HG02798 (cell line): ENCODE measurements around the gene NT5DC1.

ENCODE experiments used
- ATAC-seq: cut with Tn5 transposase; IDR thresholded peaks from one replicate; pipeline ENCODE4 v1.9.1; 2021; ENCODE audit warnings: mild to moderate bottlenecking; ENCODE audit not compliant: unreplicated experiment, poor library complexity

Gene NT5DC1

DNA sequence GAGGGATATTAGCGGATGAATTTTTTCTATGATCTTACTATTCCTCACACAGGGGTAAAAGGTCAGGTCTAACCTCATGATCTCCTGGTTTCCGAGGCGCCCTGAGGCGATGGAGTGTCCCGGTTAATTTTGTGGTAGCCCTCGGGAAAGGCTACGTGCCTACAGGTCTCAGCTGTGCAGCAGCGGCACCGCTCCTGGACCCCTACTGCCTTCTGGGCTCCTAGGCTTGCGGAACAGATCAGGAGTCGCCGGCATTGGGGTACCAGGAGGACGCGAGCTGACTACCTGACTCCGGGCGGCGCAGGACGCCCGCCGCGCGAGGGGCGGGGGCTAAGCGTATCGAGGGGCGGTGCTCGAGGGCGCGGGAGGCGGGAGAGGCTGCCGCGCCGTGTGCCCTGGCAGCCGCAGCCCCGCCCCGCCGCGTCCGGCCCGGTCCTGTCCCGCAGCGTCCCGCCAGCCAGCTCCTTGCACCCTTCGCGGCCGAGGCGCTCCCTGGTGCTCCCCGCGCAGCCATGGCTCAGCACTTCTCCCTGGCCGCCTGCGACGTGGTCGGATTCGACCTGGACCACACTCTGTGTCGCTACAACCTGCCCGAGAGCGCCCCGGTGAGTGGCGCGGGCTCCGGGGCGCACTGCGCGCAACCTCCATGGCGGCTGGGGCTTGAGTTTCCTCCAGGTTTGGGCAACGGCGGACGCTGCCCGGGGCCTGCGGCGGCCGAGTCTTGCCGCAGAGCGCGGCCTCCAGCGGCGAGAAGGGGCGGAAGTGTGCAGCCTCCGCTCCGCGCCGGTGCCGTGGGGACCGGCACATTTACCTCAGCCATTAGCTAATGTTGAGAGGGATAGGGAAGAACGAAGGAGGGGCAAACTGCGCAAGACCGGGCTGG is at the start of gene NT5DC1:
Gene NT5DC1, plus strand, starts transcription at position 435 of the 883 bp plus-strand sequence. Its CDS starts 78 bp downstream, at position 513.
- ATAC-seq, result peak; percentile 90

DNA sequence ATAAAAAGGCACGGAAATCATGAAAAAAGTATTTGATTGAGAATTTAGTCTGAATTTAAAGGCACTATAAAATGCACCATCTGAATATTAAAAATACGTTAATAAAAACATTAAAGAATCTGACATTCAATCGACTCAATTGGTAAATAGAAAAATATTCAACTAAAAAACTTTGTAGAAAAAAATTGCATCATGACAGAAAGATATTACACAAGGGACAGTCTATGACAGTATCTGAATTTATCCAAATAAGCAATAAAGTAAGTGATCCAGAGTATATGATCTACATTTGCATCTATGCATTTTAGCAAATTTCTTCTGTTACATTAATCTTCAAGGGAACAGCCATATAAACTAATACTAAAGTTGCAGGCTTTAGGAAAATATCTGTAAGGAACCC is 49.4 kb upstream of the NT5DC1 start:
- ATAC-seq, result no peak

DNA sequence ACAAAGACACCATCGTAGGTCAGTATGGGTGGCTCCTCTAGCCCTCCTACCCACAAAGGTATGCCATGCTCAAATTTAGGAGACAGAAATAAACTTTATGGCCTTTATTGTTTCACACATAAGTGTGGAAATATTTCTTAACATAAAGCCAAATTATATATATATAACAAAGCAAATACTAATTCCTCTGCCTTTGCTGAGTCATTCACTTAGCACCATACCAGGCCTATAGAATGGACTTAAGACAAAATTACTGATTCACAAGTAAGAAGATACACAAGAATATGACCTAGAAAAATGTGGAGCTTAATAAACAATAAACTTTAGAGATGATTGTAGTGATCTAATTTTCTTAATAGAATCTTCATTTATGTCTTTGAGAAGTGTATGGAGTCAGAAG is 45.1 kb upstream of the NT5DC1 start:
- ATAC-seq, result no peak

DNA sequence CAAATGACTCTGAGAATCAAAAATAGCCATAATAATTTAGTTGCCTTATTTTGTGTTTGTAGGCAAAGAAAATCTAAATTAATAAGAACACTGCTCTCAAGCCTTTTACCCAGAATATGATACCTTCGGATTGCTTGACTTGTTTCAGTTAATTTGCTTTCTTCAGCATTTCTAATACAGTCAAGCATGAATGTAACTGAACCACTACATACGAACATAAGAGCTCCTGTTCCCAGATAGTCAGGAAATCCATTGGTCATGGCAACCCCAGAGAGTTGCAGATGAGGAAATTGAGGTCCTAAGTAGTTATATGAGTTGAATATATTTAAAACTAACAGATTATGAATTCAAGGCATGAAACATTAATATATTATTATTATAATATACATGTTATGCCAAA is 42.9 kb upstream of the NT5DC1 start:
- ATAC-seq, result no peak

DNA sequence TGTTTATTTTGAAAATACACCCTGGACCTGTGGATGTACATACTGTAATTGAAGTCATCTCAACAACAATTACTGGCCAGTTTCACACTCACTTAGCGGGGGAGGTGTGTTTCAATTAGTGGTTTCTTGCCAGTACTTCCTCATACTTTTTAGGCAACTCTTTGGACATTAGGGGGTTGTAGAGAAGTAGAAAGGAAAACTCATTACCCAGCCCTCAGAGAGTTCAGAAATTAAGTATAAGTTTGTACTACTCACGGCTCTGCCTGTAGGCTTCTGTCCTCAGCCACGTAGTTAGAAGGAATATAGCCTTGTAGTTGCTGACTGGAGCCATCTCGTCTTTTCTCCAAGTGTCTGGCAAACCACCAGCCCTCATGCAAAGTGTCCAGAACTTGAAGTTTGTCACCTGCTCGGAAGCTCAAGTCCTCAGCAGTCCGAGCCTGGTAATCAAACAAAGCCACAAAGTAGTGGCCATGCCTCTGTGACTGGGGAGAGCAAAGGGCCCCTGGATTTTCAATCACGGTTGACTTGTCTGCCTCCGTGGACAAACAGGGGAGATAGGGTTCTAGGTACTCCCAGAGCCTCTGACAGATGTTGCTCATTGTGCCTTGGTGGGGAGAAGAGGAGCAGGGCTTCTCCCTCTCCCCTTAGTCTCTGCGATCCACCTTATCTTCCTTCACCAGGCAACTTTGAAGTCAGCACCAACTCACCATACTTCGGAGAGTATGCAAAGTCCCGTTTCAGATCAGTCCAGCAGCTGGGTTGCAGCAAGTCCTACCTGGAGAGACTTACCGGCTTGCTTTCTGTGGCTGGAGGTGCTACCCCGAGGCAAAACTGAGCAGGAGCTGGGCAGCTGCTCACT is 40.7 kb upstream of the NT5DC1 start:
- peak; percentile 86 for ATAC-seq

DNA sequence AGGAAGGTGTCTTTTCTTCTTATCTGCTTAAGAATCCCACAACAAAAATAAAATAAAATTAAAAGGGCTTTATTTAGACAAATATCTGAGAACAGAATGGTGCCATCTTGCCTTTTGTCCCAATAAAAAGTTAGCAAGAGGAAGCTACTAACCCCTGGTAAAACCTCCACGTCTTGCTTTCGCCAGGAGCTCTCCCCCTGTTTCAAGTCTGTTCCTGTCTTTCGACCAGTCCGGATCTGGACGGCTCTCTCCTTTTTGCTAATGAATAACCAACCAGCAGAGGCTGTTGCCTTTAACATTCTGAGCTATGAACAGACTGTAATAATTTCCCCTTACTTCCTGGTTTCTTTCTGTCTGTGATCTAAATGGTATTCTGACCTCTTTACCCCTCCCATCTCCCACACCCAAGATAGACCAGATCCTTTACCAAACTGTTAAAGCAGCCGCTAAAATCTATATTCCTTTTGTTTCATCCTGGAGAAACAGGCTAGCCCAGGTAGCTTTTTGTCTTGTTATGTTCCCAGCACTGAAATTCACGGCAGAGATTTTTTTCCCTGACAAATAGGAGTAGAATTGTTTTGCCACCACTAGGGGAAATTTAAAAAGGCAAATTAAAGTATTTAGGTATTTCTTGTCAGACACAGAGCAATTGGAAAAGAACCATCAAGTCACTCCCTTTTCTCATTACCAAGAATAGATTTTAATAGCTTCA is 39.9 kb upstream of the NT5DC1 start, which contains the start of gene FRK:
Gene FRK, minus strand, starts transcription at position 320 of the 712 bp plus-strand sequence. CDS start 580 bp downstream, outside the sequence.
- ATAC-seq, result peak; percentile 38

DNA sequence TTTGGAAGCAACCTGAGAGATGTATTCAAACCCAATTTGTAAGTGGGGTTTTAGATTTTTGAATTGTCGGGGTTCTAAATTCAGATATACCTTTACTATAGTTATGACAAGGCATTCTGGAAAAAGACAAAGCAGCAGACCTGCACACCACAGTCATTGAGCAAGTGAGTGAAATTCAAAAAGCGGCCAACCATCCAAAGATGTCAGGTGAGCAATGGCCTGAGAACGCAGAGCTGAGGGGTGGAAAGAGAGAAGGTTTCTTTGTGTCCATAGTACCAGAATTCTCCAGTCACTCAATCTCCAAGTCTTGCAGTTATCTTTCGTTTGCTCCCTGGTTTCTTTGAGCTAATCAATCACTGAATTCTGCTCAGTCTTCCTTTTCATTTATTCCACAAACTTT is 38.2 kb upstream of the NT5DC1 start:
- ATAC-seq, result no peak

DNA sequence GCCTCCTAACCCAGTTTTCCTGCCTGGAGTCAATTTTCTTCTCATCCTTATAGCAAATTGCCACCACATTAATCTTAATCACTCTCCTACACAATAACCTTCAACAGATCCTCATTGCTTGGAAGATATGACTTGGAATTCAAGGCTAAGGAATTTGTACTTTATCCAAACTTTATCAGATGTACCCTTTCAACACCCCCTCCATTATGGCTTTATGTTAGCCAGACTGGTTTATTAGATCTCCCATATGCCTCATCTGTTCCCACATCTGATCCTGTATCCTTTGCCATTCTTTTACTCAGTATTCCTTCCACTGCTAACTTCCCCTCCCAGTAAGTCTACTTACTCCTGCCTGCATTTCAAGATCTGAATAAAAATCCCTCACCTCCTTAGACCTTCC is 36.0 kb upstream of the NT5DC1 start:
- ATAC-seq, result no peak

DNA sequence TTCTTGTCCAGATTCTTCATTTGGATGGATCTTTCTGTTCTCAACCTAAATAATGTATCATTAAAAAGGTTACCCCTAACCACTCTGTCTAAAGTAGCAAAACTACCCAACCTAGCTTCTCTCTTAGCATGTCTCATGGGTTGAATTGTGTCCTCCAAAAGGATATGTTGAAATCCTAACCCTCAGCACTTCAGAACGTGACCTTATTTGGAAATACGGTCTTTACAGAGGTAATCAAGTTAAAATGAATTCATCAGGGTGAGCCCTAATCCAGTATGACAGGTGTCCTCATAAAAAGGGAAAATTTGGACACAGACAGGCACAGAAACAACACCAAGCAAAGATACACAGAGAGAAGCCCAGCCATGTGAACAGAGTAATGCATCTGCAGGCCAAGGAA is 33.9 kb upstream of the NT5DC1 start:
- ATAC-seq, result no peak

DNA sequence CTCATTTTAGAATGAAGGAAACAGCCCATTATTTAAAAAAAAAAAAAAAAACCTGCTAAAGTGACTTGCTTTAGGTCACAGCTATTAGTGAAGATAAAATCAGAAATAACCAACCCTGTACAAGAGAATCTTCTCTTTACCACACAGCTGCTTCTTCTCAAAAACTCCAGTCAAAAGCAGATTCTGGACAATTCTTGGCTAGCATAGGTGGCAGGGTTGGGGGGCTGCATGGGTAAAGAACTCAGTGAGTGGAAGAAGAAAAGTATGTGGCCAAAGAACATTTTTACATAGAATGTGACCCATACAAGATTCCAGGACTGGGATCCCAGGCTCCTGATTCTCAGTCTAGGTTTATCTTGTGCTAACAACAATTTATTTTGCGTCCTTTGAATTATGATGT is 30.6 kb upstream of the NT5DC1 start:
- ATAC-seq, result no peak

DNA sequence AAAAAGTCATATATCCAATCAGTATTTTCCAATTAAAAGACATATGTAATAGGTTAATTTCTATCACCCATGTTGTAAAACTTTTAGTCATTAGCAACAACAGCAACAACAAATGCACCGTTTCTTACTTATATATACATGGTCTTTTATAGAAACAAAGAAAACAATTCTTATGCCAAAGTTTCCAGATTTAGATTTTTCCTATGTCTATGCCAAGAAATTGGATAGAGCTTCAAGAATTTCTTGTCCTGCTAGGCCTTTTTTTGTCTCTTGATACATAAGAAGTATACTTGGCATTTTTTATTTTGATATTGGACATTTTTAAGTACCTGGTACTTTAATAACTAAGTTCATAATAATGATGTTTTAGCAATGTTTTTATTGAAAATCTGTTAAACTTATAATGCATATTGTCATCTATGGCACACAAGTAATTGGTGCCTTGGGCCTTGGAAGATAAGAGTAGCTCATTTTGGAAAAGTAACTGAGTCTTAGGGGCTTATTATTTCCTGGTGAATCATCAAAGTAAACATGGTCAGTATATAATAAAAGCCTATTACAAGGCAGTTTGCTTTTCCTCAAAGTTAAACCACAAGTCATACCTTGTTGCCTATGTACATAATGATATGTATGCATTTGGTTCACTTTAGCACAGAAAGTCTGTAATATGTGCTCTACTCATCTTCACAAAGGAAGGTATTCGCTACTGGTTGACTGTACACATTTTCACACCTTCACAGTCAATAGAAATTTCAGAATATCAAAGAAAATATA is 29.9 kb upstream of the NT5DC1 start:
- no peak for ATAC-seq

DNA sequence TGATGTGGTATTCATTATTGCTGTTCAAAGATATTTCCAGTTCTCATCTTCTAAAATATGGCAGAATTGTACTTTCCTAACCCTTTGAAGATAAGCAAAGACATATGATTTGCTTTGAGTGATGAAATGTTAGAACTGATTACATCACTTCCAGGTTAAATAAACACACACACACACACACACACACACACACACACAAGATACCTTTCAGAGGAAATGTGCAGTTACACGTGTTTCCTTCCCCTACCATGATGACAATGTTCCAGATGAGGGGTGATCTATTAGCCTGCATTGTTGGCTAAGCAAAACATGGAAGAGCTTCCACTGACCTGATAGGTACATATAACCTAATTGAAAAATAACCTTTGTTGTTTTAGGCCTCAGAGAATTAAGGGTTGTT is 28.3 kb upstream of the NT5DC1 start:
- ATAC-seq, result no peak

DNA sequence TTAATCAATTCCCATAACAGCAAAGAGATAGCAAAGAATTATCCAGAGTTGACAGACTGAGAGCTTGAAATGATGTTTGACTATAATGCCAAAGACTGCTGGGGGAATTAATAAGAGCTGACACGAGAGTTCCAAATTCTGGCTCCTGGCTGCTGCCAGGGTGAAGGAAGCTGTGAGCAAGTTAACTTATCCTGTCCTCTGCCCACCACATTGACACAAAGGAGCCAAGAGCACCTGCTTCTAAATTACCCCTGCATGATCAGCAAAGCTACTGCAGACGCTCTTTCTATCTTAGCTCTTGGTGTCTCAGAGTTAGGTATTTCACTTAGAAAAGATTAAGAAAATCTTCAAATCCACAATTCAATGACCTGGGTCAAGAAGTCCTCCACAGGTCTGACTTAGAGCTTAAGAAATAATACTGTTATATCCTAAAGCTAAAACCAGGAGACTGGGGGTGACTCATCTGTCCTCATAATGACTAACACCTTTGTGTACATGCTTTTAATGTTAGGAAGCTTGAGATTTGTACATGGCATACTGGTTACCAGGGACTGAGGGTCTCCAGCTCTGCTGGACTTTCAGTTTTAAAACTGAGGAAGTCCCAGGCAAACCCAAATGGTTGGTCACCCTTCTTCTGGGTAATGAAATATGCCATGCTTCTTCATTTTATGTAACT is 26.8 kb upstream of the NT5DC1 start:
- no peak for ATAC-seq

DNA sequence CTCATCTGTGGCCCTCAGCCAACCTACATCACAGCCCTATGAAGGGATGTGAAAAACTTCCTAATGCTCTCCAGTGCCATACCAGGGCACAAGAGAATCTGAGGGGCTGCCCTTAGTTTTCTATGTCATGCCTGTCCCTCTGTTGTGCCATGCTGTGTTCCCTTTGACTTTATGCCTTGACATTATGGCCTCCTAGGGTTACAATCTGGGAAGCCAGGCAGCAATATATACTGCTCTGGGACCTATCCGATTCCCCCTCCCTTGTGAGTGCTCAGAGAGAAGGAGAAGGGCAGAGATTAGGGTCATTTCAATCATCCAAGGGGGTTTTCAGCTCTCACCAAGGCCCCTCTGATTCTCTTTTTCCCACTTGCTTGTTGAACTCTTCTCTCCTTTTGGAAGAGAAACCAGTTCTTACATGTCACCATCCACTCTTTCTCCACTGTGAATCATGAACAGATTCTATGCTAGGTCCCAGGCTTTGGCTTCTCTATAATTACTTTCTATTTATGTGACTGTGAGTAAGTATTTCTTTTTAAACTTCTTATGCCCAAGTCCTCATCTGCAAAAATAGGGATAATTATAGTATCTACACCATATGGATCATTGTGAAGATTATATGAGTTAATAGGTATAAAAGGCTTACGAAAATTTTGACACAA is 25.8 kb upstream of the NT5DC1 start:
- ATAC-seq, result no peak

DNA sequence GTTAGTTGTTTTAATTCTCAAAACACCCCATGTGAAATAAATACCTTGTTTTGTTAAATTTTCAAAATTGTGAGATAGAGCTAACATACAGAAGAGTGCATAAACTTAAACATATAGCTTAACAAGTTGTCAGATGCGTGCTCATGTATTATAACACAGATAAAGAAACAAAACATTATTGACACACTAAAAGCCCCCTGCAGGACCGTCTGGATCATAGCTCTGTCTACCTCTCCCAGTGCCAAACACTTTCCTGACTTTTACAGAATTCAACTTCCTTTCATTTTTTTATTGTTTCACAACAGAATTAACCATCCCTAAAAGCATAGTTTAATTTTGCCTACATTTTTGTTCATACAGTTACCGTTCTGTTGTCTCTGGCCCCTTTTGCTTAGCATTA is 22.1 kb upstream of the NT5DC1 start:
- ATAC-seq, result no peak

DNA sequence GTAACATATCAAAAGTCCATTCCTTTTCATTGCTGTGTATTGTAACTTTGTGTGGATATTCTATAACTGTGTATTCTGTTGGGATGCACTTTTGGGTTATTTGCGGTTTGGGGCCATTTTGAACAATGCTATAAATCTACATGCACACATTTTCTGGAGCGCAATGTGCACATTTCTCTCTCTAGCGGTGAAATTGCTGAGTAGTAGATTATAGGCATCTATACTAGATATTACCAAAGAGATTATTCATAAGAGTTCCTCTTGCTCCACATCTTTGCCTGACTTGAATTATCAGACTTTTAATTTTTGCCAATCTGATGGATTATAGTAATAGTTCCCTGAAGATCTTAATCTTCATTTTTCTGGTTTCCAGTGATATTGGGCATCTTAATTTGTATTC is 21.7 kb upstream of the NT5DC1 start:
- no peak for ATAC-seq

DNA sequence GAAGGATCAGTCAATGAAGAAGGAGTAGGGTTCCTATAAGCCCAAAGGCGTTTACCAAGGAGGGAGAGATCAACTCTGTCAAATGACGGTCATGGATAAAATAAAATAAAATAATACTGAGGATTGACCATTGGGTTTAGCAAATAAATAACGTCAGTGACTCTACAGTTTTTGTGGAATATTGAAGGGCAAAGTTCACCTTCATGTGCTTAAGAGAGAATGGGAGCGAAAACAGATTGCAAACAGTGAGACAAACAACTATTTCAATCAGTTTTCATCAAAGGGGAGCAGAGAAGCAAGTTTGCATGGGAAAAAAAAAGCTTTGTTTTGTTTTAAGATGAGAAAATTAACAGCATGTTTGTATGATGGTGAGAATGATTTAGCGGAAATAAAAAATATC is 17.6 kb upstream of the NT5DC1 start:
- no peak for ATAC-seq

DNA sequence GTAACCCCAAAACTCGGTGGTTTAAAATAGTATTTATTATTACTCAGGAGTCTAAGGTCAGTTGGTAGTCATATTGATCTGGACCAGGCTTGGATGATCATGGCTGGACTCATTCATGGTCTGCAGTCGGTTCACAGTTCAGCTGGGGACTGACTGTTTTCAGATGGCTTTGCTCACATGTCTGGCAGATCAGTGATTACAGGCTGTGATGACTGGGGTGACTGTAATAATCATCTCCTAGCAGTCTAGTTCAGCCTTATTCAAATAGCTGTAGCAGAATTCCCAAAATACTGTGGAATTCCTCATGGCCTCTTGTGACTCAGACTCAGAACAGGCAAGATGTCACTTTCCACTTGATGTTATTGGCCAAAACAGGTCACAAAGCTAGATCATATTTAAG is 16.4 kb upstream of the NT5DC1 start:
- ATAC-seq, result no peak
